Mesendoderm (in vitro differentiated cells): ENCODE data around the gene CFAP61.
A peak's percentile ranks its signal among the peaks of the same experiment; 100 is the strongest.

Experiments used
- DNase-seq: peaks from one replicate; pipeline ENCODE4 v3.0.0; 2013
- H2AK5ac ChIP-seq: 2 replicates; pipeline ENCODE4 v1.6.1; 2013; ENCODE audit warnings: low read length, inconsistent platforms
- H2BK120ac ChIP-seq: 2 replicates; pipeline ENCODE4 v1.6.1; 2013; ENCODE audit warnings: low read depth, mild to moderate bottlenecking, low read length, moderate library complexity, mixed read lengths
- H2BK15ac ChIP-seq: replicated peaks from 2 replicates; pipeline ENCODE4 v1.6.1; 2013; ENCODE audit warnings: low read depth, mild to moderate bottlenecking, moderate library complexity
- H2BK5ac ChIP-seq: 2 replicates; pipeline ENCODE4 v1.6.1; 2013; ENCODE audit warnings: low read length, inconsistent platforms
- H3K18ac ChIP-seq: 2 replicates; pipeline ENCODE4 v1.6.1; 2013; ENCODE audit warnings: mild to moderate bottlenecking, low read length, mixed read lengths
- H3K23ac ChIP-seq: one replicate; pipeline ENCODE4 v1.6.1; 2013; ENCODE audit warnings: low read length
- H3K27ac ChIP-seq: 2 replicates; pipeline ENCODE4 v1.5.1; 2013; ENCODE audit warnings: low read depth, mild to moderate bottlenecking, inconsistent platforms, low read length, moderate library complexity
- H3K27me3 ChIP-seq: 2 replicates; pipeline ENCODE4 v1.6.1; 2013; ENCODE audit warnings: low read length, control low read depth, mild to moderate bottlenecking, inconsistent platforms; ENCODE audit not compliant: insufficient read depth, poor library complexity
- H3K36me3 ChIP-seq: 2 replicates; pipeline ENCODE4 v1.6.1; 2013; ENCODE audit warnings: low read length, inconsistent platforms; ENCODE audit not compliant: control insufficient read depth, insufficient read depth
- H3K4ac ChIP-seq: one replicate; pipeline ENCODE4 v1.6.1; 2013; ENCODE audit warnings: low read depth, mild to moderate bottlenecking, low read length, moderate library complexity
- H3K4me1 ChIP-seq: 2 replicates; pipeline ENCODE4 v1.6.1; 2013; ENCODE audit warnings: low read depth, low read length, inconsistent platforms; ENCODE audit not compliant: control insufficient read depth
- H3K4me2 ChIP-seq: 2 replicates; pipeline ENCODE4 v1.6.1; 2013; ENCODE audit warnings: low read length
- H3K4me3 ChIP-seq: 2 replicates; pipeline ENCODE4 v1.5.1; 2013; ENCODE audit warnings: mild to moderate bottlenecking, low read length
- H3K56ac ChIP-seq: one replicate; pipeline ENCODE4 v1.6.1; 2013; ENCODE audit warnings: low read length
- H3K79me1 ChIP-seq: 2 replicates; pipeline ENCODE4 v1.6.1; 2013; ENCODE audit warnings: low read length, inconsistent platforms
- H3K79me2 ChIP-seq: 2 replicates; pipeline ENCODE4 v1.6.1; 2013; ENCODE audit warnings: mild to moderate bottlenecking, low read length; ENCODE audit not compliant: control insufficient read depth, insufficient read depth
- H3K9ac ChIP-seq: 2 replicates; pipeline ENCODE4 v1.6.1; 2013; ENCODE audit warnings: low read length, inconsistent platforms
- H4K5ac ChIP-seq: one replicate; pipeline ENCODE4 v1.6.1; 2013; ENCODE audit warnings: low read length
- H4K8ac ChIP-seq: one replicate; pipeline ENCODE4 v1.6.1; 2013; ENCODE audit warnings: low read depth, mild to moderate bottlenecking, control low read depth, low read length, moderate library complexity
- WGBS: extraction: QIAGEN DNeasy Blood & Tissue Kit; methylation state at CpG from one replicate; pipeline ENCODE4 v1.1.7; 2013; ENCODE audit warnings: low lambda C conversion rate, missing lambda C conversion rate; ENCODE audit not compliant: insufficient coverage; ENCODE audit errors: extremely low coverage; 5-methylcytosine and 5-hydroxymethylcytosine counted together

The CFAP61 gene

GRCh38 chr20:20358801-20359200 is 306.5 kb downstream of the CFAP61 start:
- no peak overlapping the region for H2BK120ac ChIP-seq
- DNase-seq, result no peak
- no peak overlapping the region for H4K5ac ChIP-seq
- no peak overlapping the region for H3K23ac ChIP-seq
- H2BK5ac ChIP-seq, result no peak overlapping the region
- no peak overlapping the region for H3K9ac ChIP-seq
- H3K4me1 ChIP-seq, result no peaks in the 10 kb centered on the region
- no peak overlapping the region for H4K8ac ChIP-seq
- H3K4me3 ChIP-seq, result no peak overlapping the region
- no peak overlapping the region for H3K4ac ChIP-seq
- no peaks in the 10 kb centered on the region for H3K79me1 ChIP-seq
- no peak overlapping the region for H3K4me2 ChIP-seq
- no peak overlapping the region for H3K18ac ChIP-seq
- no peaks in the 10 kb centered on the region for H3K79me2 ChIP-seq
- H3K27ac ChIP-seq, result no peak overlapping the region
- peaks cover 25% of the 10 kb centered on the region for H3K27me3 ChIP-seq
- H3K56ac ChIP-seq, result no peak overlapping the region
- H2AK5ac ChIP-seq, result no peak overlapping the region
- H2BK15ac ChIP-seq, result no peak overlapping the region
- no peaks in the 10 kb centered on the region for H3K36me3 ChIP-seq

GRCh38 chr20:20359628-20360027 is 307.3 kb downstream of the CFAP61 start:
- no peak overlapping the region for H2AK5ac ChIP-seq
- H3K18ac ChIP-seq, result no peak overlapping the region
- no peak overlapping the region for H2BK15ac ChIP-seq
- no peaks in the 10 kb centered on the region for H3K36me3 ChIP-seq
- no peak overlapping the region for H2BK120ac ChIP-seq
- no peaks in the 10 kb centered on the region for H3K79me1 ChIP-seq
- H3K27ac ChIP-seq, result no peak overlapping the region
- no peak overlapping the region for H3K4me2 ChIP-seq
- no peak overlapping the region for H3K9ac ChIP-seq
- no peak for DNase-seq
- no peak overlapping the region for H2BK5ac ChIP-seq
- H3K23ac ChIP-seq, result no peak overlapping the region
- no peaks in the 10 kb centered on the region for H3K4me1 ChIP-seq
- no peak overlapping the region for H4K8ac ChIP-seq
- H3K27me3 ChIP-seq, result peaks cover 30% of the 10 kb centered on the region
- no peak overlapping the region for H3K56ac ChIP-seq
- no peaks in the 10 kb centered on the region for H3K79me2 ChIP-seq
- H4K5ac ChIP-seq, result no peak overlapping the region
- no peak overlapping the region for H3K4me3 ChIP-seq
- H3K4ac ChIP-seq, result no peak overlapping the region
- no CpG with 5 or more reads among the region's 6 CpGs for WGBS

GRCh38 chr20:20360464-20360863 is 308.1 kb downstream of the CFAP61 start:
- Histone ChIP-seq H3K4me2 (no peak overlapping the region), H3K27me3 (peaks cover 38% of the 10 kb centered on the region), H2BK15ac (no peak overlapping the region), H3K4ac (no peak overlapping the region), H3K27ac (no peak overlapping the region), H3K9ac (no peak overlapping the region), H2BK5ac (no peak overlapping the region), H3K4me1 (no peaks in the 10 kb centered on the region), H3K23ac (no peak overlapping the region), H3K18ac (no peak overlapping the region), H2BK120ac (no peak overlapping the region), H3K36me3 (no peaks in the 10 kb centered on the region), H4K5ac (no peak overlapping the region), H2AK5ac (no peak overlapping the region), H4K8ac (no peak overlapping the region), H3K79me2 (no peaks in the 10 kb centered on the region), H3K4me3 (no peak overlapping the region), H3K56ac (no peak overlapping the region), H3K79me1 (no peaks in the 10 kb centered on the region)
- no CpG with 5 or more reads among the region's 6 CpGs for WGBS
- DNase-seq, result peak; percentile 73

- Histone ChIP-seq H2BK15ac (no peak overlapping the region), H3K56ac (no peak overlapping the region), H3K4me2 (no peak overlapping the region), H3K79me2 (no peaks in the 10 kb centered on the region), H3K36me3 (no peaks in the 10 kb centered on the region), H2BK120ac (no peak overlapping the region), H2BK5ac (no peak overlapping the region), H3K4me3 (no peak overlapping the region), H3K4me1 (no peaks in the 10 kb centered on the region), H3K23ac (no peak overlapping the region), H4K8ac (no peak overlapping the region), H3K9ac (no peak overlapping the region), H3K4ac (no peak overlapping the region), H3K27ac (no peak overlapping the region), H3K27me3 (peaks cover 53% of the 10 kb centered on the region), H4K5ac (no peak overlapping the region), H3K18ac (no peak overlapping the region), H3K79me1 (no peaks in the 10 kb centered on the region), H2AK5ac (no peak overlapping the region)
- no CpG with 5 or more reads among the region's 17 CpGs for WGBS
- peak; percentile 81 for DNase-seq
These were observed 310.6 kb downstream of the CFAP61 start for GRCh38 chr20:20362774-20363433.

- H2AK5ac ChIP-seq, result no peak overlapping the region
- peak; percentile 56 for DNase-seq
- no peak overlapping the region for H3K18ac ChIP-seq
- H3K79me2 ChIP-seq, result no peaks in the 10 kb centered on the region
- H2BK5ac ChIP-seq, result no peak overlapping the region
- no peak overlapping the region for H3K27ac ChIP-seq
- no peak overlapping the region for H4K5ac ChIP-seq
- H3K79me1 ChIP-seq, result no peaks in the 10 kb centered on the region
- H3K56ac ChIP-seq, result no peak overlapping the region
- no peaks in the 10 kb centered on the region for H3K4me1 ChIP-seq
- H3K23ac ChIP-seq, result no peak overlapping the region
- no CpG with 5 or more reads among the region's 15 CpGs for WGBS
- H3K4me2 ChIP-seq, result peak overlapping the region; percentile 30
- H3K4ac ChIP-seq, result no peak overlapping the region
- H3K9ac ChIP-seq, result no peak overlapping the region
- no peak overlapping the region for H4K8ac ChIP-seq
- no peak overlapping the region for H3K4me3 ChIP-seq
- no peak overlapping the region for H2BK15ac ChIP-seq
- H3K27me3 ChIP-seq, result peaks cover 54% of the 10 kb centered on the region
- no peak overlapping the region for H2BK120ac ChIP-seq
- H3K36me3 ChIP-seq, result no peaks in the 10 kb centered on the region
These were observed 311.1 kb downstream of the CFAP61 start for GRCh38 chr20:20363434-20363798.
